ENCODE measurements around the gene MAP3K21. TPM values are rescaled to one million over a fixed set of nuclear protein-coding genes. Genes with fewer than 3 reads are reported as not detected.

Gene MAP3K21
- polyA plus RNA-seq, 4 donors: 20.7 to 35.8 (median 30.2) TPM

DNA sequence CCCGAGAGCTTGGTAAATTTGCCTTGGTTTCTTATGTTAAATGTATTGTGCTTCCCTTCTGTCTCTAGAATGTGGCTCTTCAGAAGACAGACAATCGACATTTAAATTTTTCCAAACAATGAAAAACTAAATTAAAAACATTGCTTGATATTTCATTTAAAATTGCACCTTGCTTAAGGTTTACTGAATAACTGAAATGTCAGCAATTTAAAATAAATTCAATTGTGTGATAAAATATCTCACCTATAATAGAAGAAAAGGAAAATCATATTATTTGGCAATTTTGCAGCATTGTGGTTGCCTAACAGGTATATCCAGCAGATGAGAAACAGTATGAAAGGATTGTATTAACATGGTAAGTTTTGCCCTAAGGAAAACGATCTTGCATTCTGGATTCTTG, 56.5 kb downstream of the MAP3K21 start:
- DNase-seq (ENCODE audit: low read depth in 4 of 4, low spot score in 3 of 4): no peak

DNA sequence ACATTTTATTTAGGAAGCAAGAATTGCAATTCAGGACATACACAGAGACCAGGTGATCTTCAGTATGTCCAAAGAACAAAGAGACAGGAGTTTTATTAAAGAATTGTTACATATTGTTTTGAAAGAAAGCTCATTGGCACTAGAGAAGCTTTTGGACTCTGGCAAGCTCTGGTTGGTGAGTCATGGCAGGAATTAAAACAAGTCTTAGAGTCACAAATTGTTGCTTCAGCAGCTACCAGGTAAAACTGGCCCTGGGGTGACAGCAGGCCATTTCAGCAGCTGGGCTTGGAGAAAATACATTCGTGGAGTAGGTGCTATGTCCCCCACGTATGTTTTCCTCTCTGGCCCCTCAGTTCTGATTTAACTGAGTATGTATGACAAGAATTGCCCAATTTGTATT, 58.8 kb downstream of the MAP3K21 start:
- DNase-seq (ENCODE audit: low read depth in 4 of 4, low spot score in 3 of 4): no peak

DNA sequence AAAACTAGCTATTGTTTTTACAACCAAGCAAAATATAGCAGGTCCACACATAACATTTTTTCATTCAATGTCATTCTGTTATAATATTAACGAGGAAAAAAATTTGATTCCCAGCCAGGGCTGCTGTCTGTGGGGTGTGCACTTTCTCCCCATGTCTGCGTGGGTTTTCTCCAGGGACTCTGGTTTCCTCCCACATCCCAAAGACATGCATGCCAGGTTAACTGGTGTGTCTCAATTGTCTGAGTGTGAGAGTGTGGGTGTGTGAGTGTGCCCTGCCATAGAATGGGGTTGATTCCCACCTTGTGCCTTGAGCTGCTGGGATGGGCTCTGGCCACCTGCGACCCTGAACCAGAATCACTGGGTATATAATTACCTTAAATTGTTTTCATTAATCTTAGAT, 60.1 kb downstream of the MAP3K21 start:
- no peak for DNase-seq (ENCODE audit: low read depth in 4 of 4, low spot score in 3 of 4)

DNA sequence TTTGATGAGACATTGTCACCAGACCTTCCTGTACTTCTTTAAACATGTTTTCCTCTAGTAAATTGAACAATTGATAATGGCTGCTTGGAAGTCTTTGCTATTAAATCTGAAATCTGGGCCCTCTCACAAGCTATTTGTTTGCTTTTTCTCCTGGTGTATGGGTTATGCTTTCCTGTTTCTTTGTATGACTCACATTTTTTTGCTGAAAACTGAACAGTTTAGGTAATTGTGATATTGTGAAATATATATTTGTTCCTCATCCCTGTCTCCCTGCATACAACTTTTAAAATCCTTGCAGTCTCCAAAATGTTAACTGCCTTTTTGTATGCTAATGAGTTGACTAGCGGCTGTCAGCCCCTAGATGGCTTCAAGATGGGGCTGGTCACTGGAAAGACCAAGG, 61.6 kb downstream of the MAP3K21 start:
- no peak for DNase-seq (ENCODE audit: low read depth in 4 of 4, low spot score in 3 of 4)

DNA sequence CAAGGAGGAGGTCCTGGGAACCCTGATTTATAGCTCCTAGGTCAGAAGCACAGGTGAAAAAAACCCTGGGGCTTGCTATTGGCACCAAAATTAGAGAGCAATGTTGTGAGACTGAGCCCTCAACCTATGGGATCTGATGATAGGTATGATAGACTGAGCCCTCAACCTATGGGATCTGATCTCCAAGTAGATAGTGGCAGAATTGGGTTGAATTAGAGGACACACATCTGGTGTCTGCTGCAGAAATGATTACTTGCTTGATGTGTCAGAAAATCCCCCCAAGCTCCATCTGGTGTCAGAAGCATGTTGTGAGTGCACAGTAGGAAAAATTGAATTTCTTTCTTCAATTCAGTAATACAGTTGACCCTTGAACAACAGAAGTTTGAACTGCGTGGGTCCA, 62.4 kb downstream of the MAP3K21 start:
- DNase-seq (ENCODE audit: low read depth in 4 of 4, low spot score in 3 of 4): no peak

DNA sequence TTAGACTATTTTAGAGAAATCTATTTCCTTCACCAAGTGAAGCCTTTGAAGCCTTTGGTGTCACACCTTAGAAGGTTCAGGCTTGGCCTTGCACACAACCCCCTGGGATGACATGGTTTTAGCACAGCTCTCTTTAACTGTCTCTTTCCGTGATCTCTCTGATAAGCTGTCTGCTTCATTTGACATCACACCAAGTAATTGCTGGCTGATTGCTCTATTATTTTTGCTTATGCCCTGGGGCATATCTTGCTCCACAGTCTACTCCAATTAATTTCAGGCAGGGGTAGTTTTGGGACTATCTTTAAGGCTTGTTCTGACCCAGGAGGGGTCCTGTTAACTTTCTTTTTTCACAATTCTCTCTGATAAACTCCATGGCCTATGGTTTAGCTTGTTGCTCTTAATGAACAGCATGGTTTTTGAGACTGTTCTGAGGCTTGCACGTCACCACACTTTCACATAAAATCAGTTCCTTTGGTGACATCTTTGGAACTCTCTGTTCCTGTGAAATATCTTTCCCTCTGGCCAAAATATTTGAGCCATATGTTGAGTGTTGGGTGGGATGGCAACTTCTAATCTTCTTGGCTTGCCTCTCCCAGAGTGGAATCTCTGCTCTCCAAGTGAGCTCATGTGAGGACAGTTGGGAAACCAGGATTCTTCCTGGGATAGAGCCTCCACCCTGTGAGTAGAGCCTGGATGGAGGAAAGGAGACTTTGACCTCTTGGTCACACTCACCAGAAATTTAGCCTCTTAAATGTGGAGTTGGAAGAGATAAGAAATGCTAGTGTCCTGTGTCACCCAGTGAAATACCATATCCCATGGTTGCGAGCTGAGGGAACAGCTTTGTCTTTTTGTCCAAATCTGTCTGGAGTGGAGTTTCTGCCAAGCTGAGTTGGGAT, 63.6 kb downstream of the MAP3K21 start:
- no peak for DNase-seq (ENCODE audit: low read depth in 4 of 4, low spot score in 3 of 4)

DNA sequence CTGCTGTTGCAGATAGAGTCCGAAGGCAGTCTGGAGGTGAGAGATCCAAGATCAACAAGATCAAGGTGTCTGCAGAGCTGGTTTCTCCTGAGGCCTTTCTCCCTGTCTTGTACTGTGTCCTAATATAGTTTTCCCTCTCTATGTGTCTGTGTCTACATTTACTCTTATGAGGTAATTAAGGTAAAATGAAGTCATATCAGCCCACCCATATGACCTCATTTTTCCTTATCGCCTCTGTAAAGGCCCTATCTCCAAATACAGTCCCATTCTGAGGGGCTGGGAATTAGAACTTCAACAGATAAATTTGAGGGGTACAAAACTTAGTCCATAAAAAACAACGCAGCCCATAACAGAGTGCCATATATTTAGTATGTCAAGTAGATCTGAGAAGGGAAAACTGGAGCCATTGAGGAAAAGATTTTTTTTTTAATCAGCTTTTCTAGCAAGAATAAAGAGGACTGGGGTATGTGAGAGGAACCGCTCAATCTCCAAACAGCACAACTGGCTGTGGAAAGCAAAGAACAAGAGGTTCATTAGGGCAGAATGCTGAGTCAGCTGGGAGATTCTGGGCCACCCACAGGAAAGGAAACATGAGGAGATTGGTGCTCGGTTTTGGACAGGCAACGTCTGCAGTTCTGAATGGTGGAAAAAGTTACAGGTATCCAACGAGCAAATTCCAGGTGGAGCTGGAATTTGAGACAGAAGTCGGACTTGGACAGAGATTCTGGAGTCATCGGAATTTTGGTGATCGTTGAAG, 65.7 kb downstream of the MAP3K21 start:
- no peak for DNase-seq (ENCODE audit: low read depth in 4 of 4, low spot score in 3 of 4)

DNA sequence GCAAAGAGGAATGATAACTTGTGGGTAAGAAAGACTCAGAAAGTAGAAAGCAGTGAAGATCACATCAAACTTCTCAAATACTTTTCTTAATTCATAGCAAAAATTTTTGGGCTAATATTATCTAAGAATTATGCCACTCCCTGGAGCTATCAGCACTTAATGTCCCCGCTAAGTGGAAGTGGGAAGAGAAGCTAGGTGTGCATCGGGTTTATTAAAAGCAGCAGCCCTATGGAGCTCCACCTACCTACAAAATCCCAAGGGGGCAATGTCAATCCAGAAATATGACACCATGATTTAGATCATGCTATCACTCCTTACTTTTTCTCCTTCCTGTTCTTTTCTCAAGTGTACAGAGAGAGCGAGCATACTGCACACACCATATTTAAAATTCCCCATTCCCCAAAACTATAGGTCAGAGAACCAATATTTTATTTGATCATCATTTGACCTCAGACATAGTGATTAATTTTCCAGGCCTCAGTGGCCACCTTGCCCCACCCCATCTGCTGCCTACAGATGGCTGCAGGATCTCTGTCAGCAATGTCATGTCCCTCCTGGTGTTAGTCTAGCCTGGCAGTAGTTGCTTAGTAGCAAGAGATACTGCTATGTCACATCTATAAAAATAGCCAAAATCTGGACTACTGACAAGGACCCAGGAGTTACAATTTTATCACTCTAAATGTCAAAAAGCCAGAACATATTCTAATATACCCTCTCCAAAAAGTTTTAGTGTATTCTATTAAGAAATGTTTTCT, 66.6 kb downstream of the MAP3K21 start:
- DNase-seq (ENCODE audit: low read depth in 4 of 4, low spot score in 3 of 4): no peak

DNA sequence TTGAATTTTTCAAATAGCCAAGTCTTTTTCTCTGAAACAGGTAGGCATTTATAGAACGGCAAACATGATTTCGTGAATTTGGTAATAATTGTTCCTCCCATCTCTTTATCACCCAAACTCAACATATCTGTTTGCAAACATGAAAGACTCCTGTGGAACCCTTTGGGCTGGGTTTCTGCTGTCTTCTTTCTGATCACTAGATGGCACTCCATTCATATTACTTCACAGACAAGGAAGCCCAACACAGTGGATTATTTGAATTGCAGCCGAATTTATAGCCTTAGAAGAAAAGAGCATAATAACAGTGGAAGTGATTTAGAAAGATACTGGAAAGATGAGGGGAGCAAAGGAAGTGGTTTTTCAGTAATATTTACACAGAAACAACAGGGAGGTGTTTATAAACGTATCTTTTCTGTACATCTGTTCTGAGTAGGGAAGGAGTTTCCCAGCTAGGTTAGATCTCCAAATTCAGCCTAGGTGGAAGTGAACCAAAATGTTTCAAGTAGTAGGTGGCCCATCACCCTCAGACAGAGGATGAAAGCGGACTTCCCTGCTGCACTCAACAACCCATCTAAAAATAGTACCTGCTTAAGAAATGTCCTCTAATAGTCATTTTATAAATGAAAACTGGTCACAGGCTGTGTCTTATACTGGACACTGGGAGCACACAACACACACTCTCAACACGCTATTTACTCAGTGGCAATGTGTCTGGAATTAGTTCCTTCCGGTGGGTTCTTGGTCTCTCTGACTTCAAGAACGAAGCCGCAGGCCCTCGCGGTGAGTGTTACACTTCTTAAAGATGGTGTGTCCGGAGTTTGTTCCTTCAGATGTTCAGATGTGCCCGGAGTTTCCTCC, 67.6 kb downstream of the MAP3K21 start:
- DNase-seq (ENCODE audit: low read depth in 4 of 4, low spot score in 3 of 4): peak; percentile 34 to 48 (median 40)

DNA sequence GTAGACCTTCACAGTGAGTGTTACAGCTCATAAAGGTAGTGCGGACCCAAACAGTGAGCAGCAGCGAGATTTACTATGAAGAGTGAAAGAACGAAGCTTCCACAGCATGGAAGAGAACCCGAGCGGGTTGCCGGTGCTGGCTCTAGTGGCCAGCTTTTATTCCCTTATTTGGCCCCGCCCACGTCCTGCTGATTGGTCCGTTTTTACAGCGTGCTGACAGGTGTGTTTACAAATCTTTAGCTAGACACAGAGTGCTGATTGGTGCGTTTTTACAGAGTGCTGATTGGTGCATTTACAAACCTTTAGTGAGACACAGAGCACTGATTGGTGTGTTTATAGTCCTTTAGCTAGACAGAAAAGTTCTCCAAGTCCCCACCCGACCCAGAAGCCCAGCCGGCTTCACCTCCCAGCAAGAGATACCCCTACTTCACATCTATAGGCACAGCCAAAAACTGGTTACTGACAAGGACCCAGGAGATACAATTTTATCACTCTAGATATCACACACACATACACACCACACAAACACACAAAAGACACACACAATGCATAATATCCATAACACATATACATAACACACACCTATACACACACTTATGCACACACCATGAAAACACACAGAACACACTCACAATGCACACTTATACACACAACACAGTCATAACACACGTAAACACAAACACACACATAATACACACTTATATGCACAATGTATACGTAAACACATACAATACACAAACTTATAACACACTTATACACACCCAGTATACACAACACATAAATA, 68.5 kb downstream of the MAP3K21 start:
- DNase-seq (ENCODE audit: low read depth in 4 of 4, low spot score in 3 of 4): no peak

DNA sequence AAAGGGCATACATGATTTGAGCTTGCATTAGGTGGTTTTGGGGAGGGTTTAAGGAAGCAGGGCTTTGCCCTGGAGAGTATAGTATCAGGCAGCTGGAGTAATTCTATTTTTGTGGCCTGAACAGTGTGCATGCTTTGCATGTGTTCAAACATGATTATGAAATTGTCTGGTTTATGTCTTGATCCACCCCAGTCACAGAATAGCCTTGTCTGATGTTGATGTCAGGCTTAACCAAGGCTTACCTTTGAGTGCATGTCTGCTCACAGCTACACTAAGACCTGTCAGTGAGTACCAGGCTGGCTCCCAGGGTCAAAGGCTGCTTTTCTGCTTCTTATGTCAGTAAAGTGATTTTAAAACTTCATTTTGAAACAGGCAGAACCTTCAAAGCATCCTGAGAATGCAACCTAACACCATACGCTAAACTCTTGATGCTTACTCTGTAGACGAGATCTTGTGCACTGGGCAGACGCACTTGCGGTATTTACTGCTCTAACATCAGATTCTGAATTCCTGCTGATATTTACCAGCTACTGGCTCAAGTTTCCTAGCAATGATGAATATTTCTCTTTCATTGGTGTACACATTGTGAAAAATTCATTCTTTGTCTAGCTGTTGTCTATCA, 78.9 kb downstream of the MAP3K21 start:
- DNase-seq (ENCODE audit: low read depth in 4 of 4, low spot score in 3 of 4): no peak

DNA sequence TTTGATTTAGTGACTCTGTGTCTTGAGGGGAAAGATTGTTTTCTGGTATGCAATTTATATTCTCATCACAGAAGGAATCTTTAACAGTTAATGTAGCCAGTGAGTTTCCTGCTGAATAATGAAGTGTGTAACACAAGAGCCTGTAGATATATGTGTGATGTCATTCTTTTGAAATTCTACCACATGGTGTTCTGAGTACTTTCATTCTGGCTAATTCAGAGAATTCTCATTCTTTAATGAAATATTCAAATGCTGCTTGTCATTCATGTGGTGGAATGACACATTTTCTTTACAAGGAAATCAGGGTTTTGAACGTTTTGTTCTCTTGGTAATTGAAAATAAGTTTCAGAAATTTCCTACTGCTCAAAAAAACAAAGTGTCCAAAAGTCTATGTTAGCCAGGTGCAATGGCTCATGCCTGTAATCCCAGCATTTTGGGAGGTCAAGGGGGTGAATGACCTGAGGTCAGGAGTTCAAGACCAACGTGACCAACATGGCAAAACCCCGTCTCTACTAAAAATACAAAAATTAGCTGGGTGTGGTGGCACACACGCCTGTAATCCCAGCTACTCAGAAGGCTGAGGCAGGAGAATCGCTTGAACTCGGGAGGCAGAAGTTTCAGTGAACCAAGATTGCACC, 79.6 kb downstream of the MAP3K21 start:
- DNase-seq (ENCODE audit: low read depth in 4 of 4, low spot score in 3 of 4): no peak

DNA sequence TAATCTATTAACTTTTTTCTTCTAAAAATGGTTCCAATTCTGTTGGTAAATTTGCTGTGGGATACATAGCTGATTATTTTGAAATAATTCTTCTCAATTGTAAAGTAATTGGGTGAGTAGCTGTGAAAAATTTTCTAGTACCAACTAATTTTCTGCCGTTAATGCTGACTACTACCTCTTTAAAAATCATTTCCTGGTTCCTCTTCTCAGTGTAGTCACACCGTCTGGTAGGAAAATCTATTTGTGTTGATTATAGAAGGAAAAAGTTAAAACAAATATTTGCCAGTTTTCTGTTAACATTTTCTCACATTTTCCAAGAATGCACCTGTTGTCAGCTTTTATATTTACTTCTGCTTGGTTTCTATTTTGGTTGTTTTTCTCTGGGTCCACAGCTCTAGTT, 82.0 kb downstream of the MAP3K21 start:
- DNase-seq (ENCODE audit: low read depth in 4 of 4, low spot score in 3 of 4): no peak

DNA sequence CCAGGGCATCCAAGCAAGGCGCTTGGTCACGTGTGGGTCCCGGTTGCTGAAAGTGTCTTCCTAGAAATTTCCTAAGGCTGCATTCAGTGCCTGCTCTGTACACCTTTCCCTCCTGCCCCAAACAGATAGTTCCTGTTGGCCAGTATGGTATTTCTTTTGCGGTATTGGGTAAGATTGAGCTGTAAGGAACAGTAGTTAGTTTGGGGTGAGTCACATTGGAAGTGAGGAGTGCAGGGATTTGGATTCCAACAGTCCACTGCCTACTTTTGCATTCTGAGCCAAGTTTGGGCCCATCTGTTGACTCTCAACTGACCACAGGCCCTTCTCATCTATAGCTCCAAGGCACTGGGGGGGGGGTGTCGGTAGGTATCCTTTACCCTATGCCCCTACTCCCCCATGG, 83.4 kb downstream of the MAP3K21 start:
- DNase-seq (ENCODE audit: low read depth in 4 of 4, low spot score in 3 of 4): no peak

DNA sequence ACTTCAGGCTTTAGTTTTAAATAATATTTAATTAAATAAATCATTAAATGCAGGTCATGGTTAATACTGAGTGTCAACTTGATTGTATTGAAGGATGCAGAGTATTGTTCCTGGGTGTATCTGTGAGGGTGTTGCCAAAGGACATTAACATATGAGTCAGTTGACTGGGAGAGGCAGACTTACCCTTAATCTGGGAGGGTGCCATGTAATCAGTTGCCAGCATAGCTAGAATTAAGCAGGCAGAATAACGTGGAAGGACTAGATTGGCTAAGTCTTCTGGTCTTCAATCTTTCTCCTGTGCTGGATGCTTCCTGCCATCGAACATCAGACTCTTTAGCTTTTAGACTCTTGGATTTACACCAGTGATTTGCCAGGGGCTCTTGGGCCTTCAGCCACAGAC, 85.3 kb downstream of the MAP3K21 start:
- no peak for DNase-seq (ENCODE audit: low read depth in 4 of 4, low spot score in 3 of 4)

DNA sequence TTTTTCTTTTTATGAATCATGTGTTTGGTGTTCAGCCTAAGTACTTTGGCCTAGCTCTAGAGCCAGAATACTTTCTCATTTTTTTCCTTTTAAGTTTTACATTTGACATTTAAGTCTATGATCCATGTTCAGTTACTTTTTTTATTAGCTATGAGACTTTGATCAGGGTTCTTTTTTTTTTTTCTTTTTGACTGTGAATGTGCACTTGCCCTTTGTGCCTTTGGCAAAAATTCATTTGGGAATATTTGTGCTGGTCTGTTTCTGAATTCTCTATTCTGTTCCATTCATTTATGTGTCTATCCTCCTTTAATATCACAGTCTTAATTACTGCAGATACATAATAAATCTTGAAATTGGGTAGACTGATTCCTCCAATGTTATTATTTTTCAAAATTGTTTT, 93.8 kb downstream of the MAP3K21 start:
- no peak for DNase-seq (ENCODE audit: low read depth in 4 of 4, low spot score in 3 of 4)

DNA sequence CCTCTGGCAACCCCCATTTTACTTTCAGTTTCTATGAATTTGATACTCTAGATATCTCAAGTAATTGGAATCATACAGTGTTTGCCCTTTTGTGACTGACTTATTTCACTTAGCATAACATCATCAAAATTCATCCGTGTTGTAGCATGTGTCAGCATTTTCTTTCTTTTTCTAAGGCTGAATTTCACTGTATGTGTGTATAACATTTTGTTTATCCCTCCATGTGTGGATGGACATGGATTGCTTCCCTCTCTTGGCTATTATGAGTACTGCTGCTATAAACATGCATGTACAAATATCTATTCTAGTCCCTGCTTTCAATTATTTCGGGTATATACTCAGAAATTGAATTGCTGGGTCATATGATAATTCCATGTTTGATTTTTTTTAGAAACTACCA, 97.3 kb downstream of the MAP3K21 start:
- no peak for DNase-seq (ENCODE audit: low read depth in 4 of 4, low spot score in 3 of 4)

DNA sequence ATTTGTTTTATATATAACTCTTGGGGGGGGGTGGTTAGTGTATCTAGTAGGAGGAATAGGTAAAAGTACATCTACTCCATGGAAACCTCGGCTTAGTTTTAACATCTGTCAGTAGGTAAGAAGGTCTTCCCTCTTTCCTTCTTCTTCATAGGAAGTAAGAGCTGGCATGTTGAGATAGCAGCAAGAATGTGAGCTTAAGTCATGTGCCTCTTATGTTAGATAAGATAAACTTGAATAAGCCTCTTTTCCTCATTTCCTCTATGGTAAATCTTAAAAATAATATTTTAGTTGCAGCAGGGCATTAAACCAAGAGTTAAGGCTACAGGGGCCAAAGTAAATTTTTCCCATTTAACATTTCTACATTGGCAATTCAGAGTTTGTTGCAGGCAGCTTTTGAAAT, 100.4 kb downstream of the MAP3K21 start:
- no peak for DNase-seq (ENCODE audit: low read depth in 4 of 4, low spot score in 3 of 4)
